GM11168 (cell line): ENCODE data around the gene CASR.

Experiments used
- in situ Hi-C: fragments of 300-500 bp; cut with MboI; formaldehyde crosslinking; loops from one replicate; pipeline ENCODE4 v1.12.0; 2022; ENCODE audit warnings: low sequenced_read_pairs; ENCODE audit not compliant: unreplicated experiment

Gene CASR

DNA sequence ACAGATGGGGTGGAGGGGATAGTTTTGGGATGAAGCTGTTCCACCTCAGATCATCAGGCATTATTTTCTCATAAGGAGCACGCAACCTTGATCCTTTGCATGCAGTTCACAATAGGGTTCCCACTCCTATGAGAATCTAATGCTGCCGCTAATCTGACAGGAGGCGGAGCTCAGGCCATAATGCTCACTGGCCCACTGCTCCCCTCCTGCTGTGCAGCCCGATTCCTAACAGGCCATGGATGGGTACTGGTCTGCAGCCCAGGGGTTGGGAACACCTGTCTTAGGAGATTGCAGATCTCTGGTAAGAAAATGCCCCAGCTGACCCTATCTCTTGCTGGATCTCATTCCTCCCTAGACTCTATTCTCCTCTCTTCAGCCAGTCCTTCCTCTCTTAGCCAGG is 148.4 kb downstream of the CASR start:
- in situ Hi-C loops, result no loop called here

DNA sequence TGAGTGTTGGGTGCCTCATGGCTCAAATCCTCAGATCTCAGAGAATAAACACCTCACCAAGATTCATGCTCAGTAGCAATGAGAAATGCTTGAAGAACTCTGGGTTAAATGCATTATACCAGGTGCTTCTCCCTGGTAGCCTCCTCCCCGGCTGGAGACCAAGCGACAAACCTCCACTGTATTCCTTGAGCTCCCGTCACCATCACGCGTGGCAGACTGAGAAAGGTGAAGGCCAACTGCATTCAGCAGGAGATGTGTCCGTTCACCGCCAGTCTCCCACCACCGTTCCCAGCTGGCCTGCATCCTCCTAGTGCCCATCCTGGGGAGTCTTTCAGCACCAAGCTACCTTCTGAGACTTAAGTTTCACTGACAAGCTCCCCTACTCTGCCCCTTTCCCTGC is 149.1 kb downstream of the CASR start:
- in situ Hi-C loops, result no loop called here
